GM03348 (cell line): ENCODE measurements around the gene ZBTB8OS.
"Not testable (repeated sequence)": the region's sequence is repeated elsewhere in the genome, so short reads cannot be mapped to it uniquely, and the experiment has no call there.

Experiments
- DNase-seq: peaks from one replicate; pipeline ENCODE4 v3.0.0; 2012; ENCODE audit warnings: low spot score

The ZBTB8OS gene

DNA sequence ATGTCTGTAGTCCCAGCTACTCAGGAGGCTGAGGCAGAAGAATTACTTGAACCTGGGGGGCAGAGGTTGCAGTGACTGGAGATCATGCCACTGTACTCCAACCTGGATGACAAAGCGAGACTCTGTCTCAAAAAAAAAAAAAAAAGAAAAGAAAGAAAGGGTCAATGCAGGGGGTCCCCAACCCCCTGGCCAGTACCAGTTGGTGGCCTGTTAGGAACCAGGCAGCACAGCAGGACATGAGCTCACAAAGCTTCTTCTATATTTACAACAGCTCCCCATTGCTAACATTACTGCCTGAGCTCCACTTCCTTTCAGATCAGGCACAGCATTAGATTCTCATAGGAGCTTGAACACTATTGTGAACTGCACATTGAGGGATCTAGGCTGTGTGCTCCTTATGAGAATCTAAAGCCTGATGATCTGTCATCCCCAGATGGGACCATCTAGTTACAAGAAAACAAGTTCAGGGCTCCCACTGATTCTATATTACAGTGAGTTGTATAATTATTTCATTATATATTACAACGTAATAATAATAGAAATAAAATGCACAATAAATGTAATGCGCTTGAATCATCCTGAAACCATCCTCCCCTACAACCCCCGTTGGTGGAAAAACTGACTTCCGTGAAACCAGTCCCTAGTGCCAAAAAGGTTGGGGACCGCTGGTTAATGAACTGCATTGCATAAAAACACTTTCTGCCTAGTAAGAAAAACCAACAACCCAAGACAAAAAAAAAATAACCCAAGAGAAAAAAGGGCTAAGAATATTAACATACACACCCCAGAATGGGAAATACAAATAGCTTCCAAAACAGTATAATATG lies 2.8 kb downstream of the ZBTB8OS start:
- DNase-seq = no peak

DNA sequence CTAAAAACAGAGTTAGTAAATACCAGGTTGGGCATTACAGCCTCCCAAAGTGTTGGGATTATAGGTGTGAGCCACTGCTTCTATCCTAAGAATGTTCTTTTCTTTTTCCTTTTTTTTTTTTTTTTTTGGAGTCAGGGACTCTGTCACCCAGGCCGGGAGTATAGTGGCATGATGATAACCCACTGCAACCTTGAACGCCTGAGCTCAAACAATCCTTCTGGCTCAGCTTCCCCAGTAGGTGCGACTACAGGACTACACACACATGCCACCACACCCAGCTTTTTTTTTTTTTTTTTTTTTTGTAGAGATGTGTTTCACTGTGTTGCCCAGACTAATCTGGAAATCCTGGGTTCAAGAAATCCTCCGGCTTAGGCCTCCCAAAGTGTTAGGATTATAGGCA lies 5.9 kb downstream of the ZBTB8OS start:
- DNase-seq = no peak

DNA sequence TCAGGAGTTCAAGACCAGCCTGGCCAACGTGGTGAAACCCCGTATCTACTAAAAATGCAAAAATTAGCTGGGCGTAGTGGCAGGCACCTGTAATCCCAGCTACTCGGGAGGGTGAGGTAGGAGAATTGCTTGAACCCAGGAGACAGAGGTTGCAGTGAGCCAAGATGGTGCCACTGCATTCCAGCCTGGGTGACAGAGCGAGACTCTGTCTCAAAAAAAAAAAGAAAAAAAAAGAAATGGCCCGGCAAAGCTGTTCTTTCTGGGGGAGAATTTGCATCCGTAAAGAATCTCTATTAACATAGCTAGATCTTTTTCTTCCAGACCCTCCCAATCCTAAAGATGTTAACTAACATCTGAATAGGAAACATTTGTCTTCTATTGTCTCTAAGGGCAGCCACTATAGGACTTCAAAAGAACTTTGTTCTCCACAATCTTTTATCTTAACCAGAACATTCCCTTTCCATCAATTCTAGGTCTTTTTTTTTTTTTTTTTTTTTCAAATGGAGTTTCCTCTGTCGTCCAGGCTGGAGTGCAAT lies 8.0 kb downstream of the ZBTB8OS start:
- not testable (repeated sequence) for DNase-seq

DNA sequence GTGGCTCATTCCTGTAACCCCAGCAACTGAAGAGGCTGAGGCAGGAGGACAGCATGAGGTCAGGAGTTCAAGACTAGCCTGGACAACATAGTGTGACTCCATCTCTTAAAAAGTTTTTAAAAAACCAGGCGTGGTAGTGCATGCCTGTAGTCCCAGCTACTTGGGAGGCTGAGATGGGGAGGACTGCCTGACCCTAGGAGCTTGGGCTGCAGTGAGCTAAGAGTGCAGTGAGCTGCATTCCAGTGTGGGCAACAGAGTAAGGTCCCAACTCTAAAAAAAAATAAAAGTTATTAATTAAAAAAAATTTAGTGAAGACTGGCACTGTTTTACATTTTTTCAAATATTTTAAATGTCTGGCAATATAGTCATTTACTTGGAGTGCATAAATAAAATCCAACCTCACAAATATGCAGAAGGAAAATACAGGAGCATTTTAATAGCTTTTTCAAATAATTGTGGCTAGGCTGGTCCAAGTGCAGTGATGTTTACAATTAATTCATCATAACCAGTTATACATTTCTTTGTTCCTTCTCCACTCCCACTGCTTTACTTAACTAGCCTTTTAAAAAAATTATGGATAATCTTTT lies 10.8 kb downstream of the ZBTB8OS start:
- peak; percentile 27 for DNase-seq

DNA sequence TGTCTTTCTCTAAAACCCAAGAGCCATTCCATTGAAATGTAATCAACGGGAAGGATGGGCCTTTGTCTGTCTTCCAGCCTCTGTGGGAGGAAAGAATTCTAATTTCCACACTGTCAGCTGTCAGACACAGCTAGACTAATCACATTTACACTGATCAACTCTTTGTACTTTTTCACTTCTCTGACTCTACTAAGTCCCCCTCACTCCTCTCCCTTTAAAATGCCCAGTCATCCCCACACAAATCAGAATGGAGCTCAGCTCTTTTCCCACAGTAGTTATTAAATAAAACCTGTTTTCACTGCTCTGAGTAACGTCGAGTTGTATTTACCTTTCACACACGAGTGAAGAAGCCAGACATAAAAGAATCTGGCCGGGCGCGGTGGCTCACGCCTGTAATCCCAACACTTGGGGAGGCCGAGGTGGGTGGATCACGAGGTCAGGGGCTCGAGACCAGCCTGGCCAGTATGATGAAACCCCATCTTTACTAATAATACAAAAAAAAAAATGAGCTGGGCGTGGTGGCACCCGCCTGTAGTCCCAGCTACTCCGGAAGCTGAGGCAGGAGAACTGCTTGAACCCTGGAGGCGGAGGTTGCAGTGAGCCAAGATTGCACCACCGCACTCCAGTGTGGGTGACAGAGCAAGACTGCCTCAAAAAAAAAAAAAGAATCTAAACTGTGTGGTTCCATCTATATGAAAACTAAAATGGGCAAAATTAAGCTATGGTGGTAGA lies 13.3 kb downstream of the ZBTB8OS start:
- DNase-seq = peak; percentile 14

DNA sequence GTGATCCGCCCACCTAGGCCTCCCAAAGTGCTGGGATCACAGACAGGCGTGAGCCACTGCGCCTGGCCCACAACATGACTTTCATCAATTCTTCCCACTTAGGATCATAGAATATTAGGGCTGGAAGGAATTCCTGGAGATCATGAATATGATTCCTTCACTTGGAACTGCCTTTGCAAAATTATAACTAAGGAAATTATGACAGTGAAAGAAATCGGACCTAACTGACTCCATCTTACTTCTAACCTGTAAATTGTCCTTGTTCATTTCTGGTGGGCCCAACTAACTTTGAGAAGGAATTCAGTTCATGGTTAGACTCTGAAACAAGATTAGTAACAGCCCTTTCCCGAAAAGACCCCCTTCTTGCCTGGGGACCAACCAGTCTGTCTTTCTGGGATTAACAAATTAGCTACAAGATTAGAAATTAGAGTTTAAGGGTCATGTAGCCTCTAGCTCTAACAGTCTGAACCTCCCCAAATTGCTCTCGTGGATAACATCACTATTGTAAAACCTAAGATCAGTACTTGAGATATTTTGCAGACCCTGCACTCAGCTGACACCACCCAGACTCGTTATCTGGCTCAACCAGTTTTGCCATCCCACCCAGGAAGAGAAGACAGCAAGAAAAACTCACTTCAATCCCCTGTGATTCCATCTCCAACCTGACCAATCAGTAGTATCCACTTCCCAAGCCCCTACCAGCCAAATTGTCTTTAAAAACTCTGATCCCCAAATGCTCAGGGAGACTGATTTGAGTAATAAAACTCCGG lies 14.7 kb downstream of the ZBTB8OS start:
- DNase-seq = no peak

DNA sequence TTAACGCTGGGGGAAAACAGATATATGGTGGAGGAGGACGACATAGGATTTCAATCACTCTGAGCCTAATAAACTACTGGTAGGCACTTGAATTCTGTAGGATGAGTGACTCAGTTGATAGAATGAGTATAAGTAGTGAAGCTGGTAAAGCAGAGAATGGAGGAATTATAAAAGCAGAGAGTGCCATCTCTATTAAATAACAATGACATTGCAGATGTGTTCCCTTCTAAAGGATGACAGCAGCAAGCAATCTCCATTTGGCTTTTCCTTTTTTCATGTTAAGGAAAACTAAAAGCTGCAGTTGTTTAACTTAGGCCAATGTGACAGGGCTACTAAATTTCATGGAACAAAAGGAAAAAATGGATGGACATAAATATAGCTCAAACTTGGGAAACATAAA lies 17.5 kb downstream of the ZBTB8OS start:
- no peak for DNase-seq

DNA sequence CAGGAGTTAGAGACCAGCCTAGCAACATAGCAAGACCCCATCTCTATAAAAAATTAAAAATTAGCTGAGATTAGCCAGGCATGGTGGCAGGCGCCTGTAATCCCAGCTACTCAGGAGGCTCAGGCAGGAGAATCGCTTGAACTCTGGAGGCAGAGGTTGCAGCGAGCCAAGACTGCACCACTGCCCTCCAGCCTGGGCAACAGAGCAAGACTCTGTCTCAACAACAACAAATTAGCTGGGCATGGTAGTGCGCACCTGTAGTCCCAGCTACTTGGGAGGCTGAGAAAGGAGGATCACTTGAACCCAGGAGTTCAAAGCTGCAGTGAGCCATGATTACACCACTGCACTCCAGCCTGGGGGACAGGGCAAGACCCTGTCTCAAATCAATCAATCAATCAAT lies 20.2 kb downstream of the ZBTB8OS start:
- DNase-seq = not testable (repeated sequence)

DNA sequence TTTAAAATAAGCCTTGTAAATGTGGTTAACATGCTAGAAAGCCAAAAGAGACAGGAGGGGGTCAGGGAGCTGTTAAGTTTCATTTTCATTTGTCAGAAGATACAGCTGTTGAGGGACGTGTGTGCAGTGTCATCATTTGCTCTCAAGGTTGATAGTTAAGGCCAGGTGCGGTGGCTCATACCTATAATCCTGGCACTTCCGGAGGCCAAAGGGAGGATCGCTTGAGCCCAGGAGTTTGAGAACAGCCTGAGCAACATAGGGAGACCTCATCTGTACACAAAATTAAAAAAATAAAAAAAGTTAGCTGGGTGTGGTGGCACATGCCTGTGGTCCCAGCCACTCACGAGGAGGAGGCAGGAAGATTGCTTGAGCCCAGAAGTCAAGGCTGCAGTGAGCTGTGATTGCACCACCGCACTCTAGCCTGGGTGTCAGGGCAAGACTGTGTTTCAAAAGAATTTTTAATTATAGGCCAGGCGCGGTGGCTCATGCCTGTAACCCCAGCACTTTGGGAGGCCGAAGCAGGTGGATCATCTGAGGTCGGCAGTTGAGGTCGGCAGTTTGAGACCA lies 22.7 kb downstream of the ZBTB8OS start:
- no peak for DNase-seq

DNA sequence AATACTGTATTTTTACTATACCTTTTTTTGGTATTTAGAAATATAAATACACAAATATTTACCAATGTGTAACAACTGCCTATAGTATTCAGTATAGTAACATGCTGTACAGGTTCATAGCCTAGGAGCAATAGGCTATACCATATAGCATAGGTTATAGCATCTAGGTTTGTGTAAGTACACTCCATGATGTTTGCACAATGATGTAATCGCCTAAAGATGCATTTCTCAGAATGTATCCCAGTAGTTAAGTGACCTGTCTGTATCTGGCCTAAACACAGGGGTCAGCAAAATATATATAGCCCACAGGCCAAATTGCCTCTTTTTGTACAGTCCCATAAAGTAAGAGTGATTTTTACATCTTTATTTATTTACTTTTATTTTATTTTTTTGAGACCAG lies 24.2 kb downstream of the ZBTB8OS start:
- DNase-seq = no peak

DNA sequence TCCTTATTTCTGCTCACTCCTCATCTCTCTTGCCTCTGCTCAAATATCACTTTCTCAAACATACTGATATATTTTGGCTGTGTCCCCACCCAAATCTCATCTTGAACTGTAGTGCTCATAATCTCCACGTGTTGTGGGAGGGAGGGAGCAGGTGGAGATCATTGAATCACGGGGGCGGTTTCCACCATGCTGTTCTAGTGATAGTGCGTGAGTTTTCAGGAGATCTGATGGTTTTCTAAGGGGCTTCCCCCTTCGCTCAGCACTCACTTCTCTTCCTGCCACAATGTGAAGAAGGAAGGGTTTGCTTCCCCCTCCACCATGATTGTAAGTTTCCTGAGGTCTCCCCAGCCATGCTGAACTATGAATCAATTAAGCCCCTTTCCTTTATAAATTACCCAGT lies 26.6 kb downstream of the ZBTB8OS start:
- no peak for DNase-seq

DNA sequence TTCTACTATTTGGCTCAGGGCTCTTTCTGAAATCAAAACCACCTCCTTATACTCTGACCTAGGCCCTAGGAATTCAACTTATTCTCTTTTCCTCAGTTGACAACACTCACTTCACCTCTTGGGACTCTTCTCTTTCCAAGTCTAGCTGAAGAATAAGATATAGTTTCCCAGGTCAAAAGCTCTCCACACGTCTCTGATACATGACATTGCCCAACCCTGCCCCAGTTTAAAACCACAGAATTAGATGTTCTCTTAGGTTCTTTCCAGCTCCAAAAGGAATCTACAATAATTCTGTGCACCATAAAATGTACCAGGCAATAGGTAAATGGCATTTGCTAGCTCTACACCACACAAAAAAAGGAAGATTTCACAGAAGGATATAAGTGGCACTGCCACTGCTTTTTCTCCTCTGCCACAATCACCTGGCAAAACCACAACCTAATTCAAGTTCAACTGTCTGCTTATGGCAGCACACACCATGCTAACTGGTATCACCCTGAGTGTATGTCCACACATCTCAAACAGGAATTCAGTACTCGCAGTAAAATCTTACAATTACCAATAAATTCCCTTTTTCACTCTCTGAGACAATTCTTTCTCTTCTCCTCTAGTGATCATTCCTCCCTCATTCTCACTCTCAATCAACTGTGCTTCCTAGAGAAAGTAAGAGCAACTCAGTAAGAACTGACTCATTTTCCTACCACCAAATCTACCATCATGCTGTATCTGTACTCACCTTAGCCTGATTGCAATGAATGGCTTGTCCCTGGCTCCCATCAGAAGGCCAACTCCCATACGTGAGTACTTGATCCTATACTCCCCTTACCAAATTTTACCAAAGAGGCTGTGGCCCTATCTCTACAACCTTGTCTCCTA lies 27.3 kb downstream of the ZBTB8OS start:
- no peak for DNase-seq

DNA sequence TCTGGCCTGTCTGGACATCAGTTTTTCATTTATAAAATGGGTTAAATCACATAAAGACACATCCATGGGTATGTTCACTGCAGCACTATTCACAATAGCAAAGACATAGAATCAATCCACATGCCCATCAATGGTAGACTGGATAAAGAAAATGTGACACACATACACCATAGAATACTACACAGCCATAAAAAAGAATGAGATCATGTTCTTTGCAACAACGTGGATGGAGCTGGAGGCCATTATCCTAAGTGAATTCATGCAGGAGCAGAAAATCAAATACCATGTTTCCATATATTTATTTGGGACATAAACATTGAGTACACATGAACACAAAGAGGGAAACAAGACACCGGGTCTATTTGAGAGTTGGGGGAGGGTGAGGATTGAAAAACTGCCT lies 28.1 kb downstream of the ZBTB8OS start:
- no peak for DNase-seq

DNA sequence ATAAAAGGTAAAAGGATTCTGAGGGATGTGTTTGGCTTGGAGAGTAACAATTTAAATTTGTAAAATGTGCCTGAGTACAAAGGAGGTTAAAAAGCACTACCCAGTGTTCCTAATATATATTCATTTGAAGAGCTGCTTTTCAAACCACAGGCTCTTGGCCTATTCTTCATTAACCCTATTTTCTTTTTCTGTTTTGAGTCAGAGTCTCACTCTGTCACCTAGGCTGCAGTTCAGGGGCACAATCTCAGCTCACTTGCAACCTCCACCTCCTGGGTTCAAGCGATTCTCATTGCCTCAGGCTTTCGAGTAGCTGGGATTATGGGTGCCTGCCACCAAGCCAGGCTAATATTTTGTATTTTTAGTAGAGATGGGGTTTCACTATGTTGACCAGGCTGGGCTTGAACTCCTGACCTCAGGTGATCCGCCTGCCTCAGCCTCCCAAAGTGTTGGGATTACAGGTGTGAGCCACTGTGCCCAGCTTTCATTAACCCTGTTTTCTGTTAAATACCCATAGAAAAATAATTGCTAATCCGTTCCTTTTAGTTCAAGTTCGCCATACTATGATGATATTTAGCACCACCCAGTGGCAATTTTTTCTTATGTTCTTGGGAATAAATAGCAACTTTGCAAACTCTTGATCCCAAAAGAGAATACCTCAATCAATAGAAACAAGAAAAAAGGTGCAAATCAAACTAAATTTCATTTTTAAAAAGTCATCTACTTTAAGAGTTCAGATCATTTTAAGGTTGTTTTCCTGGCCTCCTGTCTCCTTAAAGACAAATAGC lies 30.5 kb downstream of the ZBTB8OS start:
- DNase-seq = peak; percentile 14

DNA sequence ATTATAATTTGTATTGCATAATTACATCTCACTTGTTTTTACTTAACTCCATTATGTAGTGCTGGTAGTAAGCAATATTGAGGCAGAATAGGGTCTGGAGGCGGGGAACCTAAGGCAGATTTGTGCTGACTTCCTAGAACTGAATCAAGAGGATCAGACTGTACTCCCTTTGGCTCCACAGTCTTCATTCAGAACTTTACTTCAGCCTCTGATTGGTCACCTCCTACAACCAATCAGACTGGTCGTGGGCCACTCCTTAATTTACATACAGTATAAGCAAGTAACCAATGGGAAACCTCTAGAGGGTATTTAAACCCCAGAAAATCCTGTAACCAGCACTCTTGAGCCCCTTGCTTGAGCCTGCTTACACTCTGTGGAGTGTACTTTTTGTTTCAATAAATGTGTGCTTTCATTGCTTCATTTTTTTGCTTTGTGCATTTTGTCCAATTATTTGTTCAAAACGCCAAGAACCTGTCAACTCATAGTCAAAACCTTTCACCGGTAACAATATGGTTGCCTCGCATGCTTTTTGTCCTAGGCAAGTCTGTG lies 31.6 kb downstream of the ZBTB8OS start:
- DNase-seq = no peak

DNA sequence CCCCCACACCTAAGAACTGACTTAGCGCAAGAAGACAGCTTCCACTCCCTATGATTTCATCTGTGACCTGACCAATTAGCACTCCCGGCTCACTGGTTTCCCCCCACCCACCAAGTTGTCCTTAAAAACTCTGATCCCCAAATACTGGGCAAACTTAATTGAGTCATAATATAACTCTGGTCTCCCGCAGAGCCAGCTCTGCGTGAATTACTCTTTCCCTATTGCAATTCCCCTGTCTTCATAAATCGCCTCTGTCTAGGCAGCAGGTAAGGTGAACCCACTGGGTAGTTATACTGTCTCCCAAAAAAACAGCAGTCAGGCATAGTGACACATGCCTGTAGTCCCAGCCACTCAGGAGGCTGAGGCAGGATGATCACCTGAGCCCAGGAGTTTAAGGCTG lies 36.9 kb downstream of the ZBTB8OS start:
- no peak for DNase-seq

DNA sequence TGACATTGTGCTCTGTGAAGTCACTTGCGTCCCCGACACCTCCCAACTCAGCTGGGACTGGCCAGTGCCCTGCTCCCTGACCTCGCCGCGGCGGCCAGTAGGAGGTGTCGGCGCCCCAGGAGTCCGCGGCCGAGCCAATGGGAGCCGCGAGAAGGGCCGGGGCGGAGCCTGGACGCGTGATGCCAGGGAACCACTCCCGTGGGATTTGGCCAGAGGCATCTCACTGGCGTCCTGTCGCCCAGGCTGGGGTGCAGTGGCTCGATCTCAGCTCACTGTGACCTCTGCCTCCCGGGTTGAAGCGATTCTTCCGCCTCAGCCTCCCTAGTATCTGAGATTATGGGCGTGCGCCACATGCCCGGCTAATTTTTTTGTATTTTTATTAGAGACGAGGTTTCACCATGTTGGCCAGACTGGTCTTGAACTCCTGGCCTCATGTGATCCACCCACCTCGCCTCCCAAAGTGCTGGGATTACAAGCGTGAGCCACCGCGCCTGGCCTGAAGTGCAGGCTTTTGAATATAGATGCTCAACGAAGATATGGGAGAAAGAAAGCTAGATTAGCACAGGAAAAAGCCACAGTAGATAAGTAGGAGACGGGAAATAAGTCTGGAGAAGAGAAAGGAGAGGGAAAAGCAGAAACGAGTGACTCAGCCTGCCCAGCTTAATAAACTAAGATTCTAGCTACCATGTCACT lies 38.0 kb downstream of the ZBTB8OS start:
- DNase-seq = peak; percentile 96

DNA sequence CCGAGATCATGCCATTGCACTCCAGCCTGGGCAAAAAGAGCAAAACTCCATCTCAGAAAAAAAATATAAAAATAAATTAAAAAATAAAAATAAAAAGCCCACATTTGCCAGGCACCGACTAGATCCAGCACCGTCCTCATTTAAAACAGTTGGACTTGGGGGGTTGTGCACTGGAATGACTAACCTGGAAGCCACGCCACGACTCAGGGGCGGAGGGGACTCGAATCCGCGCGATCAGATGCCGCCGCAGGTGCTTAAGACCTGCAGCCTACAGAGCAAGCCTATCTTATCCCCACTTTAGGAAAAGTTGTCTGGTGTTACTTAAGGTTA lies 38.5 kb downstream of the ZBTB8OS start:
- no peak for DNase-seq

DNA sequence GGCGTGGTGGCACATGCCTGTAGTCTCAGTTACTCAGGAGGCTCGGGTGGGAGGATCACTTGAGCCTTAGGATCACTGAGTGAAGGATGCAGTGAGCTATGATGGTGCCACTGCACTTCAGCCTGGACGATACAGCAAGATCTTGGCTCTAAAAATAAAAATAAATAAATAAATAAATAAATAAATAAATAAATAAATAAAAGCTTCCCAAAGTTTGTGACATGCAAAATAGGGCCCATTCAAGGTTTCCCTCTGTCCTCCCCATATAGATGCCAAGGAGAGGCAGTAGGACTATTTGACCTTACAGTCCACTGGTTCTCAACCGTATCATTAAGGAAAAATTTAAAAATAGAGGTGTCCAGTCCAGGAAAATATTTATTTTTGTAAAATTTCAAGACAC lies 41.2 kb downstream of the ZBTB8OS start:
- DNase-seq = no peak
